Lower leg skin (tissue), 4 donors: Measurements from ENCODE around the gene DSC3. TPM values are rescaled to one million over a fixed set of nuclear protein-coding genes. Genes with fewer than 3 reads are reported as not detected.

ENCODE experiments used
- DNase-seq, 2 donors: peaks; one replicate each; pipeline ENCODE4 v3.0.0-alpha.2; 2019; ENCODE audit warnings: low spot score in 2 of 2
- H3K4me3 ChIP-seq: fragments of 200-600 bp; sonication (generic); 2 replicates; pipeline ENCODE4 v1.5.1; 2017; ENCODE audit warnings: mild to moderate bottlenecking, low read depth; ENCODE audit not compliant: poor library complexity, severe bottlenecking
- CTCF ChIP-seq, 3 donors: fragments of 450-650 bp; IDR thresholded peaks; one replicate each; pipeline ENCODE4 v1.5.1; 2016; ENCODE audit warnings: antibody characterized with exemption in 3 of 3, mild to moderate bottlenecking in 3 of 3, moderate library complexity in 2 of 3
- POLR2A ChIP-seq, 2 donors: fragments of 450-650 bp; IDR thresholded peaks; one replicate each; pipeline ENCODE4 v1.6.1; 2016 to 2017; ENCODE audit warnings: antibody characterized with exemption in 2 of 2, mild to moderate bottlenecking in 1 of 2, moderate library complexity in 1 of 2
- WGBS, 2 donors: methylation state at CpG; one replicate each; pipeline ENCODE4 v1.1.5; 2018; 5-methylcytosine and 5-hydroxymethylcytosine counted together
- intact Hi-C: fragments of 100-400 bp; cut with DNase I; formaldehyde crosslinking; loops from one replicate; pipeline ENCODE4 v1.15.0; 2023; ENCODE audit warnings: low total_unique reads
- total RNA-seq, 4 donors: library from RNA; depleted of rRNA; stranded (reverse); fragments of >200 nt; gene quantifications; one replicate each; pipeline ENCODE4 v1.1.0, GENCODE V29; 2016

DSC3 gene
- total RNA-seq, 4 donors from 2014 or later = 661 to 1,000 (median 831) TPM

GRCh38 chr18:31048216-31048615 is 5.7 kb upstream of the DSC3 start:
- 47 to 48% methylated on average over 2 of the region's 2 CpGs for WGBS, 2 donors
- DNase-seq = no peak
- H3K4me3 ChIP-seq = no peak overlapping the region
- no peak for TF ChIP-seq POLR2A (IDR thresholded peaks at IDR 0.05)
- TF ChIP-seq CTCF (IDR thresholded peaks at IDR 0.05) = no peak
- intact Hi-C loops = no loop called here

GRCh38 chr18:31046916-31047315 is 4.4 kb upstream of the DSC3 start:
- DNase-seq = peak in 1 of 2 donors; percentile 39
- TF ChIP-seq POLR2A (IDR thresholded peaks at IDR 0.05) = no peak
- TF ChIP-seq CTCF (IDR thresholded peaks at IDR 0.05) = no peak
- H3K4me3 ChIP-seq = no peak overlapping the region
- intact Hi-C loops = no loop called here

DNA sequence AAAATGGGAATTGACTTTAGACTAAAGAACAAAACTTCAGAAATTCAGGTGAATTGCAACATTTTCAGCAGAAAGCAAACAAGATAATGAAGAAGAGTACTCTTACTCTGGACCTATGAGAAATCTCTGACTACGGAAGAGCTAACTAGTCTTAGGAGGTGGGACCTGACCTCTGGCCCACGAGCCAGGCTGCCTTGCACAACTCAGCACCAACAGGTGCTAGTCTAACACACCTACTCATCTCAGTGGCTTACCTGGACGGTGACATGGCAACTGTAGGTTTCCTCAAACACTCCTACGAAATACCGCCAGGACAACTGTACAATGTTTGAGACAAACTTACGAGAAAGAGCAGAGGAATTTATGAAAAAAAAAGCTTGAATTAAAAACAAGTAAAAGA is 3.1 kb upstream of the DSC3 start:
- TF ChIP-seq POLR2A (IDR thresholded peaks at IDR 0.05) = no peak
- no peak for TF ChIP-seq CTCF (IDR thresholded peaks at IDR 0.05)
- H3K4me3 ChIP-seq = no peak overlapping the region
- WGBS, 2 donors = 82% methylated on average over 6 of the region's 6 CpGs
- intact Hi-C loops = no loop called here
- DNase-seq = no peak

- intact Hi-C loops = loop anchor here (5.0 kb wide), 1 partner anchor 277 kb away; no protein-coding TSS in a partner anchor
- no peak for DNase-seq
- TF ChIP-seq CTCF (IDR thresholded peaks at IDR 0.05) (no peak), POLR2A (IDR thresholded peaks at IDR 0.05) (no peak)
- WGBS, 2 donors = 56 to 59% methylated on average over 3 of the region's 3 CpGs
- no peak overlapping the region for H3K4me3 ChIP-seq
Measured at GRCh38 chr18:31044926-31045325, 2.4 kb upstream of the DSC3 start.

- 69 to 70% methylated on average over 7 of the region's 7 CpGs for WGBS, 2 donors
- H3K4me3 ChIP-seq = no peak overlapping the region
- DNase-seq = no peak
- intact Hi-C loops = loop anchor here (5.0 kb wide), 1 partner anchor 279 kb away; no protein-coding TSS in a partner anchor
- TF ChIP-seq POLR2A (IDR thresholded peaks at IDR 0.05) = no peak
- no peak for TF ChIP-seq CTCF (IDR thresholded peaks at IDR 0.05)
Measured at GRCh38 chr18:31043709-31044108, 1.2 kb upstream of the DSC3 start.

DNA sequence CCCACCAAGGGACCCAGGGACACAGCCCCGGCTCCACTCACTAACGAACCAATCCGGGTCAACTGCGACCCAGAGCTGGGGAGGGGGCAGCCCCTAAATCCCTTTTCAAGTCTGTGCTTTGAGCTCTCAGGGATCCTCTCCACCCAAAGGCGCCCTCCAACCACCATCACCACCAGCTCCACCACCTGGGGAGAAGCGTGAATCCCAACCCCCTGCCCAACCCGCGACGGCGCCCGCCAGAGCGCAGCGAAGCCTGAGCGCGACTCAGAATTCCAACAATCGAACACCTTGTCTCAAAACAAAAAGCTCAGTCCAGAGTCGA is 497 bp downstream of the DSC3 start:
- intact Hi-C loops = loop anchor here (5.0 kb wide), 1 partner anchor 280 kb away; no protein-coding TSS in a partner anchor
- 2 to 6% methylated on average over 16 of the region's 17 CpGs for WGBS, 2 donors

More for the DNA sequence above, 497 bp downstream of the DSC3 start:
- no peak for DNase-seq
- TF ChIP-seq POLR2A (IDR thresholded peaks at IDR 0.05) = no peak
- no peak for TF ChIP-seq CTCF (IDR thresholded peaks at IDR 0.05)
- H3K4me3 ChIP-seq = peak overlapping the region; percentile 46
